ENCODE measurements around the gene CDS2.
A peak's percentile ranks its signal among the peaks of the same experiment; 100 is the strongest.
"Not testable (repeated sequence)": the region's sequence is repeated elsewhere in the genome, so short reads cannot be mapped to it uniquely, and the experiment has no call there.

CDS2 gene

GRCh38 chr20:5126512-5127203 is at the start of gene CDS2:
Gene CDS2, plus strand, starts transcription at chr20:5127008. Its CDS starts 85 bp downstream, at chr20:5127093.
- peak; percentile 100 for DNase-seq

GRCh38 chr20:5077761-5078387 is 48.9 kb upstream of the CDS2 start:
- DNase-seq, result peak; percentile 29

GRCh38 chr20:5078399-5078958 is 48.3 kb upstream of the CDS2 start:
- peak; percentile 67 for DNase-seq

- no peak for DNase-seq
Observed at GRCh38 chr20:5080384-5080877, 46.4 kb upstream of the CDS2 start.

GRCh38 chr20:5085380-5085779 is 41.4 kb upstream of the CDS2 start:
- DNase-seq, result no peak

- DNase-seq, result no peak
Observed at GRCh38 chr20:5088688-5089087, 38.1 kb upstream of the CDS2 start.

GRCh38 chr20:5090191-5090590 is 36.6 kb upstream of the CDS2 start:
- no peak for DNase-seq

- no peak for DNase-seq
Observed at GRCh38 chr20:5091902-5092301, 34.9 kb upstream of the CDS2 start.

GRCh38 chr20:5092765-5093339 is 34.0 kb upstream of the CDS2 start:
- DNase-seq, result no peak

- DNase-seq, result no peak
Observed at GRCh38 chr20:5095454-5095853, 31.4 kb upstream of the CDS2 start.

- DNase-seq, result no peak
Observed at GRCh38 chr20:5095931-5096330, 30.9 kb upstream of the CDS2 start.

- DNase-seq, result no peak
Observed at GRCh38 chr20:5096463-5096862, 30.3 kb upstream of the CDS2 start.

- DNase-seq, result not testable (repeated sequence)
Observed at GRCh38 chr20:5099009-5099408, 27.8 kb upstream of the CDS2 start.

- not testable (repeated sequence) for DNase-seq
Observed at GRCh38 chr20:5099909-5100308, 26.9 kb upstream of the CDS2 start.

GRCh38 chr20:5100684-5101347 is 26.0 kb upstream of the CDS2 start:
- DNase-seq, result peak; percentile 81

- no peak for DNase-seq
Observed at GRCh38 chr20:5104479-5104878, 22.3 kb upstream of the CDS2 start.

GRCh38 chr20:5109276-5109675 is 17.5 kb upstream of the CDS2 start:
- no peak for DNase-seq

- DNase-seq, result peak; percentile 64
Observed at GRCh38 chr20:5113615-5113986, 13.2 kb upstream of the CDS2 start.

- DNase-seq, result peak; percentile 26
Observed at GRCh38 chr20:5114403-5114802, 12.4 kb upstream of the CDS2 start.

- DNase-seq, result no peak
Observed at GRCh38 chr20:5116875-5117274, 9.9 kb upstream of the CDS2 start.

GRCh38 chr20:5118220-5119142 is 8.3 kb upstream of the CDS2 start:
- peak; percentile 46 for DNase-seq

GRCh38 chr20:5119143-5119434 is 7.7 kb upstream of the CDS2 start:
- no peak for DNase-seq

Measured in DMS53 (cell line).